ENCODE results near the gene FOXP4. TPM values are rescaled to one million over a fixed set of nuclear protein-coding genes. Genes with fewer than 3 reads are reported as not detected.
"Not testable (repeated sequence)": the region's sequence is repeated elsewhere in the genome, so short reads cannot be mapped to it uniquely, and the experiment has no call there.

FOXP4 gene
- total RNA-seq, 1 donor: 3.3 TPM

GRCh38 chr6:41618598-41618997, 72.4 kb downstream of the FOXP4 start:
- H3K79me2 ChIP-seq (ENCODE audit: insufficient read depth, low read length): no peaks in the 10 kb centered on the region
- H3K27me3 ChIP-seq (ENCODE audit: insufficient read depth, low read length): peaks cover 3% of the 10 kb centered on the region
- H3K36me3 ChIP-seq (ENCODE audit: insufficient read depth, low read length): no peaks in the 10 kb centered on the region
- no peaks in the 10 kb centered on the region for H3K9me3 ChIP-seq (ENCODE audit: low read depth, low read length)
- H3K4me2 ChIP-seq (ENCODE audit: insufficient read depth, low read length): no peak overlapping the region
- no peak for TF ChIP-seq CTCF (IDR thresholded peaks at IDR 0.05; ENCODE audit: extremely low read depth, low read depth, low read length)
- H3K27ac ChIP-seq (ENCODE audit: low read depth, low read length): no peak overlapping the region
- DNase-seq (ENCODE audit: insufficient read length, low spot score, missing footprints): no peak
- no peaks in the 10 kb centered on the region for H4K20me1 ChIP-seq (ENCODE audit: insufficient read depth, low read length)
- no peaks in the 10 kb centered on the region for H3K4me1 ChIP-seq (ENCODE audit: insufficient read depth, low read length)
- no peak overlapping the region for H3K4me3 ChIP-seq (ENCODE audit: insufficient read depth, low read length)
- no peak overlapping the region for H2AFZ ChIP-seq (ENCODE audit: low read length)

GRCh38 chr6:41619193-41619592, 73.0 kb downstream of the FOXP4 start:
- not testable (repeated sequence) for H4K20me1 ChIP-seq (ENCODE audit: insufficient read depth, low read length); H3K4me1 ChIP-seq (ENCODE audit: insufficient read depth, low read length); H3K36me3 ChIP-seq (ENCODE audit: insufficient read depth, low read length); H3K4me2 ChIP-seq (ENCODE audit: insufficient read depth, low read length); H3K27me3 ChIP-seq (ENCODE audit: insufficient read depth, low read length); H3K4me3 ChIP-seq (ENCODE audit: insufficient read depth, low read length); H3K79me2 ChIP-seq (ENCODE audit: insufficient read depth, low read length); H3K27ac ChIP-seq (ENCODE audit: low read depth, low read length); DNase-seq (ENCODE audit: insufficient read length, low spot score, missing footprints); H2AFZ ChIP-seq (ENCODE audit: low read length); H3K9me3 ChIP-seq (ENCODE audit: low read depth, low read length)

- no peak for TF ChIP-seq CTCF (IDR thresholded peaks at IDR 0.05; ENCODE audit: extremely low read depth, low read depth, low read length)
- H3K4me2 ChIP-seq (ENCODE audit: insufficient read depth, low read length): no peak overlapping the region
- H2AFZ ChIP-seq (ENCODE audit: low read length): no peak overlapping the region
- H3K27me3 ChIP-seq (ENCODE audit: insufficient read depth, low read length): peaks cover 3% of the 10 kb centered on the region
- H3K4me3 ChIP-seq (ENCODE audit: insufficient read depth, low read length): no peak overlapping the region
- no peaks in the 10 kb centered on the region for H3K79me2 ChIP-seq (ENCODE audit: insufficient read depth, low read length)
- H3K36me3 ChIP-seq (ENCODE audit: insufficient read depth, low read length): no peaks in the 10 kb centered on the region
- no peak for DNase-seq (ENCODE audit: insufficient read length, low spot score, missing footprints)
- no peaks in the 10 kb centered on the region for H3K4me1 ChIP-seq (ENCODE audit: insufficient read depth, low read length)
- no peaks in the 10 kb centered on the region for H4K20me1 ChIP-seq (ENCODE audit: insufficient read depth, low read length)
- H3K9me3 ChIP-seq (ENCODE audit: low read depth, low read length): no peaks in the 10 kb centered on the region
- no peak overlapping the region for H3K27ac ChIP-seq (ENCODE audit: low read depth, low read length)
Measured at GRCh38 chr6:41621367-41621766, 75.2 kb downstream of the FOXP4 start.

GRCh38 chr6:41621802-41622201, 75.6 kb downstream of the FOXP4 start:
- Histone ChIP-seq H3K4me1 (ENCODE audit: insufficient read depth, low read length) (no peaks in the 10 kb centered on the region), H3K4me3 (ENCODE audit: insufficient read depth, low read length) (no peak overlapping the region), H4K20me1 (ENCODE audit: insufficient read depth, low read length) (no peaks in the 10 kb centered on the region), H3K4me2 (ENCODE audit: insufficient read depth, low read length) (no peak overlapping the region), H3K36me3 (ENCODE audit: insufficient read depth, low read length) (no peaks in the 10 kb centered on the region), H3K27me3 (ENCODE audit: insufficient read depth, low read length) (peaks cover 3% of the 10 kb centered on the region), H3K79me2 (ENCODE audit: insufficient read depth, low read length) (no peaks in the 10 kb centered on the region), H2AFZ (ENCODE audit: low read length) (no peak overlapping the region), H3K9me3 (ENCODE audit: low read depth, low read length) (no peaks in the 10 kb centered on the region), H3K27ac (ENCODE audit: low read depth, low read length) (no peak overlapping the region)
- TF ChIP-seq CTCF (IDR thresholded peaks at IDR 0.05; ENCODE audit: extremely low read depth, low read depth, low read length): no peak
- no peak for DNase-seq (ENCODE audit: insufficient read length, low spot score, missing footprints)
